GM03348 (cell line): ENCODE results near the gene SP4.
"Not testable (repeated sequence)": the region's sequence is repeated elsewhere in the genome, so short reads cannot be mapped to it uniquely, and the experiment has no call there.

Source experiments
- DNase-seq: peaks from one replicate; pipeline ENCODE4 v3.0.0; 2012; ENCODE audit warnings: low spot score

The SP4 gene

DNA sequence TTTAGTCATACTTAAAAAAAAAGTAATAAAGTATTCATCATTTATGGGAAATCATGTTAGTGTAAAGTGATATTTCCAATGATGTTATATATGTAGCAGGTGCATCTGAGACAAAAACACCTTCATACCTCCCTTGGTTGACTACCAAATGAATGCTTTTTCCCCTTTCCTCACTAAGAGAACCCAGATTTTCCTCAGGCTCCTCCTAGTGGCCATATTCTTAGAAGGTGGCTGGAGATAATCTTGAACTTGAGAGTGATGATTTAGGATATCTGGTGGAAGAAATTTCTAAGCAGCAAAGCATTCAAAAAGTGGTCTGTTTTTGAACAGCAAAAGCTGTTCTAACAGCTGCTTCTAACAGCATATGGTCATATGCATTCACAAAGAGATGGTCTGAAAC lies 98.1 kb downstream of the SP4 start:
- DNase-seq: peak; percentile 14

DNA sequence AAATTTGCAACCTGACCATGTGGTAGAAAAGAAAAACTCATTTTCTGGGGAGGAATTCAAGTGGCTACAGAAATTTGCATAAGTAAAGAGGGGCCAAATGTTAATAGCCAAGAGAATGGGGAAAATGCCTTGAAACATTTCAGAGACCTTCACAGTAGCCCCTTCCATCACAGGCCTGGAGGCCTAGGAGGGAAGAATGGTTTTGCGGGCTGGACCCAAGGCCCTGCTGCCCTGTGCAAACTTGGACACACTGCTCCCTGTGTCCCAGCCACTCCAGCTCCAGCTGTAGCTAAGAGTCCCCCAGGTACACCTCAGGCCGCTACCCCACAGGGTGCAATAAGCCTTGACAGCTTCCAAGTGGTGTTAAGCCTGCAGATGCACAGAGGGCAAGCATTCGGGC lies 98.6 kb downstream of the SP4 start:
- DNase-seq: no peak

DNA sequence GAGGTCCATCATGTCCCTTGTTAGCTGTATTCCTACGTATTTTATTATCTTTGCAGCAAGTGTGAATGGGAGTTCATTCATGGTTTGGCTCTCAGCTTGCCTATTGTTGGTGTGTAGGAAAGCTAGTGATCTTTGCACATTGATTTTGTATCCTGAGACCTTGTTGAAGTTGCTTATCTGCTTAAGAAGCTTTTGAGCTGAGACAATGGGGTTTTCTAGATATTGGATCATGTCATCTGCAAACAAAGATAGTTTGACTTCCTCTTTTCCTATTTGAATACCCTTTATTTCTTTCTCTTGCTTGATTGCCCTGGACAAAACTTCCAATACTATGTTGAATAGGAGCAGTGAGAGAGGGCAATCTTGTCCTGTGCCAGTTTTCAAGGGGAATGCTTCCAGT lies 104.6 kb downstream of the SP4 start:
- not testable (repeated sequence) for DNase-seq

DNA sequence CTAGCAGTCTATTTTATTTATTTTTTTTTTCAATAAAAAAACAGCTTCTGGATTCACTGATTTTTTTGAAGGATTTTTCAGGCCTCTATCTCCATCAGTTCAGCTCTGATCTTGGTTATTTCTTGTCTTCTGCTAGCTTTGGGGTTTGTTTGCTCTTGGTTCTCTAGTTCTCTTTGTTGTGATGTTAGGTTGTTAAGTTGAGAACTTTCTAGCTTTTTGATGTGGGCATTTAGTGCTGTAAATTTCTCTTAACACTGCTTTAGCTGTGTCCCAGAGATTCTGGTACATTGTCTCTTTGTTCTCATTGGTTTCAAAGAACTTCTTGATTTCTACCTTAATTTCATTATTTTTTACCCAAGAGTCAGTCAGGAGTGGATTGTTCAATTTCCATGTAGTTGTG lies 105.8 kb downstream of the SP4 start:
- DNase-seq: not testable (repeated sequence)

DNA sequence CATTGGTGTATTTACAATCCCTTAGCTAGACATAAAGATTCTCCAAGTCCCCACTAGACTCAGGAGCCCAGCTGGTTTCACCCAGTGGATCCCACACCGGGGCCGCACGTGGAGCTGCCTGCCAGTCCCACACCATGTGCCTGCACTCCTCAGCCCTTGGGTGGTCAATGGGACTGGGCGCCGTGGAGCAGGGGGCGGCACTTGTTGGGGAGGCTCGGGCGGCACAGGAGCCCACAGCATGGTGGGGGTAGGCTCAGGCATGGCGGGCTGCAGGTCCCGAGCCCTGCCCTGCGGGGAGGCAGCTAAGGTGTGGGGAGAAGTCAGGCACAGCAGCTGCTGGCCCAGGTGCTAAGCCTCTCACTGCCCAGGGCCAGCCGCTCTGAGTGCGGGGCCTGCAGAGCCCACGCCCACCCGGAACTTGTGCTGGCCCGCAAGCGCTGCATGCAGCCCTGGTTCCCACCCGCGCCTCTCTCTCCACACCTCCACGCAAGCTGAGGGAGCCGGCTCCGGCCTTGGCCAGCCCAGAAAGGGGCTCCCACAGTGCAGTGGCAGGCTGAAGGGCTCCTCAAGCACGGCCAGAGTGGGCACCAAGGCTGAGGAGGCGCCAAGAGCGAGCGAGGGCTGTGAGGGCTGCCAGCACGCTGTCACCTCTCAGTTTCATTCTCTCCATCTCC lies 108.7 kb downstream of the SP4 start:
- not testable (repeated sequence) for DNase-seq

DNA sequence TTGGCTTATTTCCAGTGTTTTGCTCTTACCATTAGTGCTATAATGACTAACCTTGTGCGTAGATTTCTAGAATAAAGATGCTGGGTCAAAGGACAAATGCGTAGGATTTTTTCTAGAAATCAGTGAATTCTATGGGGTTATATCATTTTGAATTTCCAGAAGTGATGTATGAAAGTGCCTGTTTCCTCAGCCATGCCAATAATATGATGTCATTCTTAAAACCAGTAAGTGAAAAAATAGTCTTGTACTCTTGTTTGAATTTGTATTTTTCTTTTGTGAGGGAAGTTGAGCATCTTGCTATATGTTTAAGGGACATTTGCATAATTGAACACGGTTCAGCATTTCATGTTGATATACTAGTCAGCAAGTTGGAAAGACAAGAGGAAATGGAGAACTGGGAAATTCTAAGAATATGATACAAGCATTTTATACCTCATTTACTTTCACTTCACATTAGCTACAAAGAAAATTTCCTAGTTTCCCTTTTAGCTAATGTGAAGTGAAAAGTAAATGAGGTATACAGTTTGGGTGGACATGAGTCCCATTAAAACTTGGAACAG lies 111.1 kb downstream of the SP4 start:
- no peak for DNase-seq

DNA sequence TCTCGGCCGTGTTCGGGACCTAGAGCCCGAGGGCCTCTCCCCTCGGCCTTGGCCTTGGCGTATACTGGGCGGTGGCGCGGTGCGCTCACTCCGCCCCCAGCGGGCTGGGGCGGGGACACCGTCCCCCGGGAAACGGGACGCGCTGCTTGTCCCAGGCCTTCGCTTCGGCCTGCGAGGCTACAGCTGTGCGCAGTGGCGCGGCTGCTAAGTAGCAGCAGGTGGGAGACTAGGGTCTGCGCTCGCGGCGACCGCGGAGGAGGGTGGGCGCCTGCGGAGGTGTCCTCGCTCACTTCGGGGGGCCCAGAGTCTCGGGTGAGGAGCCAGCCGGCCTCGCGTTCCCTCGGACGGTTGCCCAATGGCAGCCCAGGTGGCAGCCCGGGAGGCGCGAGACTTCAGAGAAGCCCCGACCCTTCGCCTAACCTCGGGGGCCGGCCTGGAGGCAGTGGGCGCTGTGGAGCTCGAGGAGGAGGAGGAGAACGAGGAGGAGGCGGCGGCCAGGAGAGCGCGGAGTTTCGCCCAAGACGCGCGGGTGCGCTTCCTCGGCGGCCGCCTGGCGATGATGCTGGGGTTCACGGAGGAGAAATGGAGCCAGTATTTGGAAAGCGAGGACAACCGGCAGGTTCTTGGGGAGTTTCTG lies 115.1 kb downstream of the SP4 start, which contains the start of gene DNAH11:
DNAH11 (plus strand) TSS at position 149 of the 637 bp plus-strand sequence; CDS start at position 356, 207 bp downstream.
- DNase-seq: peak; percentile 45

DNA sequence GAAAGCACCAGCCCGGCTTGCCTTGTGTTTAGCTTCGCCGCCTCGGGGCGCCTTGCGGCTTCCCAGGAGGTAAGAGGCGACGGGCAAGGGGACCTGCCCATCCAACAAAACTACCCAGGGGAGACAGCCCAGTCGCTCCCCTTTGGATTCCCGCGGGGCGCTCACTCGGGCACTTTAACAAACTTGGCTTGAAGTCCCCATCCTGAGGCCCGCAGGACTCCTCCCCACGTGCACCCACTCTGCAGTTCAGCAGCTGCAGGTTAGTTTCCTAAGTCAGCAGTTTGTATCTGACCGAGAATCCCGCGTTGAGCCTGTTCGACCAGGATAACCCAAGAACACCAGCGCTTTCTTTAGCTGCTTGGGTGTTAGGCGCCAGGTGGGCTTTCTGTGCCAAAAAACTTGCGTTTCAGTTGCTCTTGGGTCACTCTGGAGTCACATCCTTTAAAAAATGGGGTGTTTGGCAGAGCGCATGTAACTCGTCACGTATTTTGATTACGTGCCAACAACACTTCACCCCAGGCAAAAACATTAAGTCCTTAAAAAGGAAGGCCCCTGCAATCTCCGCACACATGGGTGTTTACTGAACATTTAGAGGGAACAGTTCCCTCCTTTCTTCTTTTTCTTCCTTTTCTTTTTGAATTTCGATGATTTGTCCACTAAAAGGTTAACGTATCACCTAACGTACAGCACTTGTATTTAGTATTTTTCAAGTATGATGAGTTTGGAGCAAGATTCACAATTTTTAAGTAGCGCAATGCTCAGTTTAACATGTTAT lies 115.8 kb downstream of the SP4 start:
- no peak for DNase-seq

DNA sequence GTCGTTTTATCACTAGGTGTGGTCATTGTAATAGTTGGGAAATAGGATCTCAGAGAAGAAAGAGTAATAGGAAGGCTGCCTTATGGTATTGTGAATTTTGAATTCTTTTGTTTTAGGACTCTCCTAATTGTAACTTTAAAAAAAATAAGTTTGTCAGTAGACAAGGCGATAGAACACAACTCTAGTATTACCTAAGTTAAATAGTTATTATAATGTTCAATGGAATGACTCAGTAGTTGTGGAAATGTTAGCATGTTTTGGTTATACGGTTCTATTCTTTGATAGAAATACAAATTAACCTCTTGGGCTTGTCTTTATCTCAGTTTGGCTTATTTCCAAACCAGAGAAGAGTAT lies 116.4 kb downstream of the SP4 start:
- DNase-seq: no peak

DNA sequence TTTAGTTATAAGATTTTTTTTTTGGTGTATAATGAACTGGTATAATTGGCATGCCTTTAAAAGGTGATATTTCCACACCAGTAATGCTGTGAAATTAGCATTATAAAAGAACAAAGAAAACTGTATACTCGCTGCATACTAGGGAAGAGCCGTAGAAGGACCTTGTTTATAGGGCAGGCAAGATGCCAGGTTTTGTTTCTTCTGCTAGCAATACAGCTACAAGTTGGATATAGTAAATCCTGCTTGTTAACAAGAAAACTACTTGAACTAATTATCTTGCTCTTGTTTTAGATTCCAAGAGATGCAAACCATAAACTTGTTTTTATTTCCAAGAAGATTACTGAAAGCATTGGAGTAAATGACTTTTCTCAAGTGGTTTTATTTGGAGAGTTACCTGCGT lies 116.8 kb downstream of the SP4 start:
- DNase-seq: no peak

DNA sequence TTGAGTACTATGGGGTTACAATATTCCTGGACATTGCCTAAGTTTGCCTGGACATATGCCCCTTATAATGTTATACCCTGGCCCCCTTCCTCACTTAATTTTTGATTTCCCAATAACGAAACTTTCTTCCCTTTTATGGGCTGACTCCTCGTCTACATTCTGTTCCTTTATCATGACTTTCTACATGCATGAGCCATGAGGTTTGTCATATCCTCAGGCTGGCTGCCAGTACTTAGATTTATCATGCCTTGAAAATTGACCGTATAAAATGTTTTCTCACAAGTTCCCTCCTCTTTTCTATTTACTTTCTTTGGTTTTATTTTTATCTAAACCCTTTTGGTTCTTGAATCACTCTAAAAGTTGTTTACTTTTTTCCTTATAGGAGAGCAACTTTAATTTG lies 119.6 kb downstream of the SP4 start:
- DNase-seq: no peak

DNA sequence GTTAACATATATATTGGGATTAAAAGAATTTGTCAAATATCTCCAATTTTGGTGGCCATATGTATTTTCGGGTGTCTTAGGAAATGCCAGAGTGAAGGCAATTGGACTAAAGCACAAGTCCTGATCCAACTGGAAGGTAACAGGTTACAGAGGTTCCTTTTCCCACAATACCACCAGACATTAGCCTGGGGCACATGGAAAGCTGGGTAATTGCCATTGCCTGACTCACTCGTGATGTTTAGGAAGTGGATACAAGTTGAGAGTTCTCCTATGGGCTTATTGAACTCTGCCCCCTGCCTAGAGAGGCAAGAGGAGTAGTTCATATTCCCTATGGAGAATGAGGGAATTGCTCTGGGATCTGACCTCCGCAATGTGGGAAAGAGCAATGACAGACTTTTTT lies 120.6 kb downstream of the SP4 start:
- DNase-seq: no peak

DNA sequence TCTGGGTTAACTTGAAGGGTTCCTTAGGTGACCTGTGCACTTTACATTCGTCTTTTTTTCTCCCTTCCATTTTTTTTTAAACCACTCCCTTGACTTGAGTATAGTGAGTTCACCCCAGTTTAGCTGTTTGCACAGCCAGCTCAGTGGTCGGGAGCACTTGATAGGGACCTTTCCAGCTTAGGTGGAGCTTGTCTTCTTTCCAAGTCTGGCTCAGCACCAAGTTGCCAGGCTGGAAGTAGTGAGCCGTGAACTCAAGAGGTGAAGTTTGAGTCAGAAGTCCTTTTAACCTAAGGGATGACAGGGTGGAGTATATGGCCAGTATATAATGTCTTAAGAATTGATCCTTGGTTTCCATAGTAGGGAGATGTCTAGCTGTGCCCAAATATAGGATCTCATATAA lies 122.2 kb downstream of the SP4 start:
- no peak for DNase-seq

DNA sequence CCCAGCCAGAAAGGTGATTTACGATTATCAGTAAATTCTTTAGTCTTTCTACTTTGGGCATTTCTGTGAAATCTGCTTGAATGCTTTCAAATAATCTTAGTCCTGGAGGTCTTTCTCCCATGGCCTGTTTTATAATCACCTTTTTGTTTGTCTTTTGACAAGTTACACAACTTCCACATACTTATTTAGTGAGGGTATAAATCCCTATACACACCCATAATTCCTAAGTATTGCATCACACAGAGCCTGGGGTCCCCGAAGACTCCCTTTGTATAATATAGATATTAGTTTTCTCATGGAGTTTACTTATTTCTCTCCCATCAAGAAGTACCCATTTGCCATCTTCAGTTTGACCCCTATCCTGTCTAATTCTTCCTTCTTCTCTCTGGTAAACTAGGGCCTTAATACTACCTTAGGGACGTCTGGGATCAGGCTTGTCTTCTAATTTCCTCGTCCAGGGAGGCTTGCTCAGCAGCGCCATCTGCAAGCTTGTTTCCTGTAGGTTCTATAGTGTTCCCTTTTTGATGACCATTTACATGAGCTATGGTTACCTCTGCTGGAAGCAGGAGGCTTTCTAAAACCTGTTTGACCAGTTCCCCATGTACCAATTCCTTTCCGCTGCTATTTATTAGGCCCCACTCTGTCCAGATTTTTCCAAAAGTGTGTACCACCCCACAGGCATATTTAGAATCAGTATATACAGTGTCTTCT lies 123.1 kb downstream of the SP4 start:
- DNase-seq: no peak

DNA sequence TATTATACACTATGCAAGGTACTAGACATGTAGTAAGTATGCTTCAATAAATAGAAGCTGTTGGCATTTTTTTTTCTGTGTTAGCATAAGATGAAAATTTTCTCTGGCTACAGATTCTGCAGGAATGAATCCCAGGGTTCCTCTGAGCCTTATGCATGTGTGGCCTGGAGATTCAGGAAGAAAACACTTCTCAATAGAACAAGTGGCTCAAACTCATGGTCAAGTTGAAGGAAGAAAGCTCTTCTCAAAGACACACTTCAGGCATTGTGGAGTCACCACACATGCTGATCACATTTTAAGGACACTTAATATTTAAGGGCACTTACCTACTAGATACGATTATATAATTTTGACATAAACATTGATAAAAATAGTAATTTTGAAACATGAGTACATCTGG lies 134.5 kb downstream of the SP4 start:
- DNase-seq: no peak
